CD4-positive, alpha-beta memory T cell (primary cell): ENCODE results near the gene NSUN2. TPM values are rescaled to one million over a fixed set of nuclear protein-coding genes. Genes with fewer than 3 reads are reported as not detected.

Experiments
- CTCF ChIA-PET: fragments of 350-600 bp; sonication (Branson Sonifier 250); formaldehyde crosslinking; loops from one replicate; lab custom pipeline; 2021; ENCODE audit warnings: inconsistent platforms; ENCODE audit not compliant: partially characterized antibody; lab: Charles Lee
- POLR2A ChIA-PET: fragments of 350-600 bp; sonication (Branson Sonifier 250); formaldehyde crosslinking; loops from one replicate; lab custom pipeline; 2021; ENCODE audit not compliant: partially characterized antibody; lab: Charles Lee
- DNase-seq, 5 donors: peaks; one replicate each; pipeline versions ENCODE4 v3.0.0 to v3.0.0-alpha.2; 2020 to 2022; ENCODE audit warnings: mixed read lengths in 1 of 5
- H3K27ac ChIP-seq: one replicate; pipeline ENCODE4 v1.7.0; 2013; ENCODE audit warnings: low read depth, low read length
- H3K27me3 ChIP-seq: 2 replicates; pipeline ENCODE4 v1.7.0; 2013; ENCODE audit warnings: mild to moderate bottlenecking, low read length, moderate library complexity; ENCODE audit not compliant: insufficient read depth
- H3K36me3 ChIP-seq: 2 replicates; pipeline ENCODE4 v1.7.0; 2013; ENCODE audit warnings: mild to moderate bottlenecking, low read length, moderate library complexity; ENCODE audit not compliant: insufficient read depth
- H3K4me1 ChIP-seq: 2 replicates; pipeline ENCODE4 v1.7.0; 2013; ENCODE audit warnings: mild to moderate bottlenecking, low read length, moderate library complexity; ENCODE audit not compliant: insufficient read depth
- H3K4me3 ChIP-seq, 2 donors: one replicate each; pipeline ENCODE4 v1.7.0; 2013; ENCODE audit warnings: low read length in 2 of 2, mild to moderate bottlenecking in 1 of 2
- H3K9me3 ChIP-seq, 2 donors: one replicate each; pipeline ENCODE4 v1.7.0; 2013; ENCODE audit warnings: low read length in 2 of 2, control low read depth in 1 of 2; ENCODE audit not compliant: control insufficient read depth in 1 of 2
- H3K27ac Mint-ChIP-seq, 7 donors: one replicate each; pipeline ENCODE4 v1.8.0; 2020 to 2021; ENCODE audit warnings: mixed read lengths in 7 of 7, mild to moderate bottlenecking in 6 of 7, inconsistent platforms in 3 of 7, moderate library complexity in 3 of 7
- H3K27me3 Mint-ChIP-seq, 2 donors: one replicate each; pipeline ENCODE4 v1.8.0; 2020 to 2021; ENCODE audit warnings: mixed read lengths in 2 of 2
- H3K36me3 Mint-ChIP-seq, 2 donors: one replicate each; pipeline ENCODE4 v1.8.0; 2020 to 2021; ENCODE audit warnings: mixed read lengths in 2 of 2, inconsistent platforms in 1 of 2, mild to moderate bottlenecking in 1 of 2
- H3K4me1 Mint-ChIP-seq, 4 donors: one replicate each; pipeline ENCODE4 v1.8.0; 2020 to 2021; ENCODE audit warnings: mixed read lengths in 4 of 4, mild to moderate bottlenecking in 1 of 4
- H3K4me3 Mint-ChIP-seq, 8 donors: one replicate each; pipeline ENCODE4 v1.8.0; 2020 to 2021; ENCODE audit warnings: mixed read lengths in 8 of 8, mild to moderate bottlenecking in 7 of 8, moderate library complexity in 6 of 8, inconsistent platforms in 3 of 8
- H3K9me3 Mint-ChIP-seq, 8 donors: one replicate each; pipeline ENCODE4 v1.8.0; 2020 to 2021; ENCODE audit warnings: mixed read lengths in 8 of 8, mild to moderate bottlenecking in 5 of 8, inconsistent platforms in 3 of 8, moderate library complexity in 1 of 8
- intact Hi-C: fragments of 100-400 bp; cut with micrococcal nuclease; formaldehyde crosslinking; loops from one replicate; pipeline ENCODE4 v1.15.1; 2023
- polyA plus RNA-seq, 2 donors: library from polyadenylated mRNA; unstranded; fragments of 300-500 nt; fragmentation: Illumina TruSeq; gene quantifications; one replicate each; pipeline ENCODE4 v1.2.3, GENCODE V29; 2021
- total RNA-seq, 2 experiments: library from RNA; stranded (reverse); gene quantifications; one replicate each; pipeline ENCODE4 v1.2.3, GENCODE V29; 2021

Gene NSUN2
- total and polyA plus RNA-seq, 4 experiments from 2014 or later = 22.6 to 81.6 (median 60.3) TPM

- Histone ChIP-seq H3K9me3 (no peaks in the 10 kb centered on the region), H3K27ac (no peak overlapping the region), H3K27me3 (peaks cover 8% of the 10 kb centered on the region), H3K36me3 (no peaks in the 10 kb centered on the region), H3K4me3 (no peak overlapping the region), H3K4me1 (no peaks in the 10 kb centered on the region)
- Mint-ChIP-seq H3K4me3 (peak overlapping the region in 1 of 8 donors; percentile 35), H3K36me3 (no peaks in the 10 kb centered on the region), H3K27me3 (peaks cover 42 to 43% of the 10 kb centered on the region in 2 donors), H3K27ac (no peak overlapping the region), H3K9me3 (no peaks in the 10 kb centered on the region), H3K4me1 (peaks cover 0 to 5% (median 3%) of the 10 kb centered on the region in 4 donors)
- CTCF ChIA-PET = no interaction called here
- no peak for DNase-seq
- intact Hi-C loops = no loop called here
- POLR2A ChIA-PET = no interaction called here
These were observed 51.1 kb downstream of the NSUN2 start for GRCh38 chr5:6581559-6582426.

GRCh38 chr5:6581090-6581489 lies 51.8 kb downstream of the NSUN2 start:
- POLR2A ChIA-PET = no interaction called here
- Histone ChIP-seq H3K27ac (no peak overlapping the region), H3K36me3 (no peaks in the 10 kb centered on the region), H3K4me1 (no peaks in the 10 kb centered on the region), H3K27me3 (peaks cover 8% of the 10 kb centered on the region), H3K4me3 (no peak overlapping the region), H3K9me3 (no peaks in the 10 kb centered on the region)
- Mint-ChIP-seq H3K27ac (peak overlapping the region in 1 of 7 donors; percentile 41), H3K27me3 (peaks cover 42 to 45% of the 10 kb centered on the region in 2 donors), H3K9me3 (no peaks in the 10 kb centered on the region), H3K36me3 (no peaks in the 10 kb centered on the region), H3K4me1 (peaks cover 0 to 5% (median 3%) of the 10 kb centered on the region in 4 donors), H3K4me3 (peak overlapping the region in 1 of 8 donors; percentile 6)
- DNase-seq = no peak
- intact Hi-C loops = no loop called here
- CTCF ChIA-PET = no interaction called here

- Histone ChIP-seq H3K27me3 (peaks cover 8% of the 10 kb centered on the region), H3K27ac (no peak overlapping the region), H3K4me3 (no peak overlapping the region), H3K36me3 (no peaks in the 10 kb centered on the region), H3K4me1 (no peaks in the 10 kb centered on the region), H3K9me3 (no peaks in the 10 kb centered on the region)
- H3K4me3 Mint-ChIP-seq = no peak overlapping the region
- CTCF ChIA-PET = no interaction called here
- POLR2A ChIA-PET = no interaction called here
- H3K27me3 Mint-ChIP-seq = peaks cover 31 to 37% of the 10 kb centered on the region in 2 donors
- no peak overlapping the region for H3K27ac Mint-ChIP-seq
- intact Hi-C loops = no loop called here
- H3K4me1 Mint-ChIP-seq = peaks cover 0 to 5% (median 3%) of the 10 kb centered on the region in 4 donors
- DNase-seq = no peak
- H3K9me3 Mint-ChIP-seq = no peaks in the 10 kb centered on the region
- no peaks in the 10 kb centered on the region for H3K36me3 Mint-ChIP-seq
These were observed 53.3 kb downstream of the NSUN2 start for GRCh38 chr5:6579535-6579934.

GRCh38 chr5:6578676-6579343 lies 54.0 kb downstream of the NSUN2 start:
- peak overlapping the region in 1 of 7 donors; percentile 35 for H3K27ac Mint-ChIP-seq
- Histone ChIP-seq H3K9me3 (no peaks in the 10 kb centered on the region), H3K27ac (no peak overlapping the region), H3K27me3 (peaks cover 8% of the 10 kb centered on the region), H3K36me3 (no peaks in the 10 kb centered on the region), H3K4me3 (no peak overlapping the region), H3K4me1 (no peaks in the 10 kb centered on the region)
- peaks cover 31 to 35% of the 10 kb centered on the region in 2 donors for H3K27me3 Mint-ChIP-seq
- DNase-seq = no peak
- no peaks in the 10 kb centered on the region for H3K36me3 Mint-ChIP-seq
- intact Hi-C loops = no loop called here
- H3K4me3 Mint-ChIP-seq = no peak overlapping the region
- CTCF ChIA-PET = interaction anchor here (1.8 kb wide), 1 partner anchor 166 kb away, joined by 4 read pairs; no protein-coding TSS in a partner anchor
- POLR2A ChIA-PET = no interaction called here
- peaks cover 0 to 2% (median under 1%) of the 10 kb centered on the region in 4 donors for H3K4me1 Mint-ChIP-seq
- no peaks in the 10 kb centered on the region for H3K9me3 Mint-ChIP-seq

GRCh38 chr5:6576861-6577501 lies 55.9 kb downstream of the NSUN2 start:
- Mint-ChIP-seq H3K27me3 (peaks cover 27 to 29% of the 10 kb centered on the region in 2 donors), H3K4me1 (no peaks in the 10 kb centered on the region), H3K4me3 (no peak overlapping the region), H3K9me3 (no peaks in the 10 kb centered on the region), H3K27ac (no peak overlapping the region), H3K36me3 (no peaks in the 10 kb centered on the region)
- Histone ChIP-seq H3K27ac (no peak overlapping the region), H3K36me3 (no peaks in the 10 kb centered on the region), H3K4me3 (no peak overlapping the region), H3K4me1 (no peaks in the 10 kb centered on the region), H3K9me3 (no peaks in the 10 kb centered on the region), H3K27me3 (peaks cover 8% of the 10 kb centered on the region)
- ChIA-PET CTCF (interaction anchor here (1.0 to 1.8 kb wide), 3 partner anchors 10 to 1080 kb away, joined by 3 to 6 read pairs (median 4); no protein-coding TSS in a partner anchor), POLR2A (no interaction called here)
- intact Hi-C loops = loop anchor here (2.0 kb wide), 2 partner anchors 284 to 1084 kb away; no protein-coding TSS in a partner anchor
- peak in 1 of 5 donors; percentile 12 for DNase-seq

GRCh38 chr5:6574537-6575245 lies 58.2 kb downstream of the NSUN2 start:
- Mint-ChIP-seq H3K9me3 (no peaks in the 10 kb centered on the region), H3K4me1 (no peaks in the 10 kb centered on the region)

More at GRCh38 chr5:6574537-6575245, 58.2 kb downstream of the NSUN2 start:
- Mint-ChIP-seq H3K36me3 (no peaks in the 10 kb centered on the region), H3K27ac (no peak overlapping the region), H3K4me3 (no peak overlapping the region), H3K27me3 (peaks cover 14 to 26% of the 10 kb centered on the region in 2 donors)
- no peaks in the 10 kb centered on the region for H3K9me3 ChIP-seq
- intact Hi-C loops = no loop called here
- no peak overlapping the region for H3K27ac ChIP-seq
- no peak for DNase-seq
- H3K27me3 ChIP-seq = no peaks in the 10 kb centered on the region
- no peaks in the 10 kb centered on the region for H3K4me1 ChIP-seq
- no peak overlapping the region for H3K4me3 ChIP-seq
- ChIA-PET POLR2A (no interaction called here), CTCF (interaction anchor here (1.1 kb wide), 1 partner anchor 8 kb away, joined by 3 read pairs; no protein-coding TSS in a partner anchor)
- no peaks in the 10 kb centered on the region for H3K36me3 ChIP-seq
